SU-DHL-6 (cell line): ENCODE results near the gene FLNB.

Experiments
- H2AFZ ChIP-seq: fragments of 200-600 bp; sonication (generic); 2 replicates; pipeline ENCODE4 v1.6.1; 2014; ENCODE audit warnings: low read depth, mild to moderate bottlenecking, moderate library complexity, mixed read lengths, antibody characterized with exemption, low read length; ENCODE audit not compliant: severe bottlenecking
- H3F3A ChIP-seq: fragments of 200-600 bp; shearing (Covaris generic); 2 replicates; pipeline ENCODE4 v1.6.0; 2016; ENCODE audit warnings: antibody characterized with exemption, mild to moderate bottlenecking; ENCODE audit not compliant: insufficient read depth
- H3K27ac ChIP-seq: fragments of 200-600 bp; sonication (generic); 2 replicates; pipeline ENCODE4 v1.5.1; 2016; ENCODE audit warnings: low read depth, mild to moderate bottlenecking, low read length, moderate library complexity, mixed read lengths
- H3K27me3 ChIP-seq: fragments of 200-600 bp; sonication (generic), shearing (Covaris generic); 2 replicates; pipeline ENCODE4 v1.6.0; 2014; ENCODE audit warnings: mild to moderate bottlenecking, low read length
- H3K36me3 ChIP-seq: fragments of 200-600 bp; sonication (generic); 2 replicates; pipeline ENCODE4 v1.6.1; 2014; ENCODE audit warnings: mild to moderate bottlenecking, low read length, mixed read lengths
- H3K4me2 ChIP-seq: fragments of 300-600, 200-600 bp; shearing (Covaris generic), sonication (generic); 2 replicates; pipeline ENCODE4 v1.6.0; 2014; ENCODE audit warnings: low read length, low read depth, mild to moderate bottlenecking; ENCODE audit not compliant: poor library complexity, severe bottlenecking
- H3K4me3 ChIP-seq: fragments of 200-600 bp; sonication (generic); 2 replicates; pipeline ENCODE4 v1.5.1; 2014; ENCODE audit warnings: antibody characterized with exemption, low read length, mild to moderate bottlenecking, mixed read lengths; ENCODE audit not compliant: insufficient read depth, poor library complexity, severe bottlenecking
- H3K79me2 ChIP-seq: fragments of 200-600 bp; sonication (generic); 2 replicates; pipeline ENCODE4 v1.6.1; 2014; ENCODE audit warnings: mild to moderate bottlenecking, low read length, moderate library complexity; ENCODE audit not compliant: insufficient read depth
- H3K9ac ChIP-seq: fragments of 200-600 bp; sonication (generic); 2 replicates; pipeline ENCODE4 v1.7.0; 2014; ENCODE audit warnings: mild to moderate bottlenecking, low read length
- H3K9me2 ChIP-seq: fragments of 200-600 bp; sonication (generic); replicated peaks from 2 replicates; pipeline ENCODE4 v1.6.1; 2014; ENCODE audit warnings: low read length; ENCODE audit not compliant: insufficient read depth
- H3K9me3 ChIP-seq: fragments of 200-600 bp; sonication (generic); 2 replicates; pipeline ENCODE4 v1.6.1; 2014; ENCODE audit warnings: low read length, mixed read lengths; ENCODE audit not compliant: insufficient read depth
- H4K20me1 ChIP-seq: fragments of 200-600 bp; sonication (generic); 2 replicates; pipeline ENCODE4 v1.6.1; 2014; ENCODE audit warnings: low read depth, mild to moderate bottlenecking, antibody characterized with exemption, low read length, moderate library complexity, mixed read lengths
- EZH2phosphoT487 ChIP-seq: fragments of 200-600 bp; sonication (generic), shearing (Covaris generic); conservative IDR thresholded peaks from 2 replicates; pipeline ENCODE4 v1.6.1; 2018; ENCODE audit warnings: mild to moderate bottlenecking, antibody characterized with exemption, low read length, moderate library complexity, mixed read lengths
- TF ChIP-seq, protein P1 (sequence below): fragments of 200-600 bp; sonication (generic); IDR thresholded peaks from one replicate; pipeline ENCODE4 v1.5.1; 2017; ENCODE audit warnings: antibody characterized with exemption, mild to moderate bottlenecking, low read length, moderate library complexity; ENCODE audit not compliant: insufficient read depth, poor library complexity, severe bottlenecking

FLNB gene

GRCh38 chr3:58188921-58189451 is 180.8 kb downstream of the FLNB start:
- Histone ChIP-seq H3K4me2 (no peak overlapping the region), H3K9me3 (no peaks in the 10 kb centered on the region), H3K9ac (no peak overlapping the region), H3K4me3 (no peak overlapping the region), H2AFZ (no peak overlapping the region), H3K27me3 (no peaks in the 10 kb centered on the region), H4K20me1 (no peaks in the 10 kb centered on the region), H3K27ac (no peak overlapping the region), H3K36me3 (no peaks in the 10 kb centered on the region), H3F3A (no peaks in the 10 kb centered on the region), H3K9me2 (no peaks in the 10 kb centered on the region), H3K79me2 (no peaks in the 10 kb centered on the region)
- TF ChIP-seq EZH2phosphoT487, result no peak

DNA sequence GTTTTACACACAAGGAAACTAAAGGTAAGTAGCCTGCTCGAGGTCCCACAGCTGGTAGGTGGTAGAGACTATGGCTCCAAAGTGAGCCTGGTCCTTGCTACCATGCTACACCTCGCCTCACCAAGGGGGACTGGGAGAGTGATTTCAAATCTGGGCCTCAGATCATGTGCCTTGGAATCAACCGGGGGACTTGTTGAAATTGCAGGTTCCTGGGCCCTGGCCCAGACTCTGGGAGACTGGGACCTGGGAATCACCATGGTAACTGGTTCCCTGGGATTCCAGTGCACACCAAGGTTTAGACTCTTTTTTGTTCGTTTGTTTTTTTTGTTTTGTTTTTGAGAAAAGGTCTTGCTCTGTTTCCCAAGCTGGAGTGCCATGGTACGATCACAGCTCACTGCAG is 181.5 kb downstream of the FLNB start:
- Histone ChIP-seq H3K27ac (no peak overlapping the region), H3K4me3 (no peak overlapping the region), H3K27me3 (no peaks in the 10 kb centered on the region), H2AFZ (no peak overlapping the region), H3K9ac (no peak overlapping the region), H3K79me2 (no peaks in the 10 kb centered on the region), H3K36me3 (no peaks in the 10 kb centered on the region), H3K4me2 (no peak overlapping the region), H3K9me3 (no peaks in the 10 kb centered on the region), H4K20me1 (no peaks in the 10 kb centered on the region), H3K9me2 (no peaks in the 10 kb centered on the region), H3F3A (no peaks in the 10 kb centered on the region)
- no peak for TF ChIP-seq EZH2phosphoT487

GRCh38 chr3:58190291-58190690 is 182.1 kb downstream of the FLNB start:
- Histone ChIP-seq H3K36me3 (no peaks in the 10 kb centered on the region), H3K27me3 (no peaks in the 10 kb centered on the region), H4K20me1 (no peaks in the 10 kb centered on the region), H2AFZ (no peak overlapping the region), H3K9ac (no peak overlapping the region), H3K4me3 (no peak overlapping the region), H3K27ac (no peak overlapping the region), H3K79me2 (no peaks in the 10 kb centered on the region), H3K9me2 (no peaks in the 10 kb centered on the region), H3F3A (no peaks in the 10 kb centered on the region), H3K9me3 (no peaks in the 10 kb centered on the region), H3K4me2 (no peak overlapping the region)
- TF ChIP-seq EZH2phosphoT487, result no peak
- TF ChIP-seq, protein P1, sequence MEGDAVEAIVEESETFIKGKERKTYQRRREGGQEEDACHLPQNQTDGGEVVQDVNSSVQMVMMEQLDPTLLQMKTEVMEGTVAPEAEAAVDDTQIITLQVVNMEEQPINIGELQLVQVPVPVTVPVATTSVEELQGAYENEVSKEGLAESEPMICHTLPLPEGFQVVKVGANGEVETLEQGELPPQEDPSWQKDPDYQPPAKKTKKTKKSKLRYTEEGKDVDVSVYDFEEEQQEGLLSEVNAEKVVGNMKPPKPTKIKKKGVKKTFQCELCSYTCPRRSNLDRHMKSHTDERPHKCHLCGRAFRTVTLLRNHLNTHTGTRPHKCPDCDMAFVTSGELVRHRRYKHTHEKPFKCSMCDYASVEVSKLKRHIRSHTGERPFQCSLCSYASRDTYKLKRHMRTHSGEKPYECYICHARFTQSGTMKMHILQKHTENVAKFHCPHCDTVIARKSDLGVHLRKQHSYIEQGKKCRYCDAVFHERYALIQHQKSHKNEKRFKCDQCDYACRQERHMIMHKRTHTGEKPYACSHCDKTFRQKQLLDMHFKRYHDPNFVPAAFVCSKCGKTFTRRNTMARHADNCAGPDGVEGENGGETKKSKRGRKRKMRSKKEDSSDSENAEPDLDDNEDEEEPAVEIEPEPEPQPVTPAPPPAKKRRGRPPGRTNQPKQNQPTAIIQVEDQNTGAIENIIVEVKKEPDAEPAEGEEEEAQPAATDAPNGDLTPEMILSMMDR, result no peak

GRCh38 chr3:58190882-58191281 is 182.7 kb downstream of the FLNB start:
- H3K4me3 ChIP-seq, result no peak overlapping the region
- no peaks in the 10 kb centered on the region for H4K20me1 ChIP-seq
- no peak overlapping the region for H3K9ac ChIP-seq
- H3K27me3 ChIP-seq, result no peaks in the 10 kb centered on the region
- no peak overlapping the region for H3K4me2 ChIP-seq
- H3K9me3 ChIP-seq, result peaks cover 3% of the 10 kb centered on the region; the same call in 1 of the 2 replicates
- H3K36me3 ChIP-seq, result no peaks in the 10 kb centered on the region; the same call in 1 of the 2 replicates
- TF ChIP-seq, protein P1, result no peak
- TF ChIP-seq EZH2phosphoT487, result no peak
- no peaks in the 10 kb centered on the region for H3K79me2 ChIP-seq
- no peak overlapping the region for H3K27ac ChIP-seq
- H3F3A ChIP-seq, result no peaks in the 10 kb centered on the region
- H2AFZ ChIP-seq, result no peak overlapping the region
- H3K9me2 ChIP-seq, result no peaks in the 10 kb centered on the region
